SK-N-SH treated with all-trans-retinoic acid at 6 μM for 48 hours (cell line): ENCODE results near the gene TIPARP.

Experiments used
- ARNTL ChIP-seq: fragments of 450-650 bp; formaldehyde crosslinking; IDR thresholded peaks from 2 replicates; pipeline ENCODE4 v1.5.0; 2020; ENCODE audit warnings: low read depth, mild to moderate bottlenecking, moderate library complexity, borderline replicate concordance
- CSDC2 ChIP-seq: fragments of 250-450 bp; sonication (Bioruptor Pico); IDR thresholded peaks from 2 replicates; pipeline ENCODE4 v1.5.0; 2020; ENCODE audit warnings: mild to moderate bottlenecking, moderate library complexity
- GLIS3 ChIP-seq: fragments of 250-450 bp; sonication (Bioruptor Pico); IDR thresholded peaks from 2 replicates; pipeline ENCODE4 v1.5.0; 2020; ENCODE audit warnings: mild to moderate bottlenecking, moderate library complexity
- ISL1 ChIP-seq: fragments of 250-450 bp; sonication (Bioruptor Pico); IDR thresholded peaks from 2 replicates; pipeline ENCODE4 v2.1.2; 2022; ENCODE audit warnings: mild to moderate bottlenecking, moderate library complexity
- TF ChIP-seq, protein P1 (sequence below): fragments of 250-450 bp; sonication (Bioruptor Pico); IDR thresholded peaks from 2 replicates; pipeline ENCODE4 v1.5.0; 2020; ENCODE audit warnings: mild to moderate bottlenecking, moderate library complexity

DNA sequence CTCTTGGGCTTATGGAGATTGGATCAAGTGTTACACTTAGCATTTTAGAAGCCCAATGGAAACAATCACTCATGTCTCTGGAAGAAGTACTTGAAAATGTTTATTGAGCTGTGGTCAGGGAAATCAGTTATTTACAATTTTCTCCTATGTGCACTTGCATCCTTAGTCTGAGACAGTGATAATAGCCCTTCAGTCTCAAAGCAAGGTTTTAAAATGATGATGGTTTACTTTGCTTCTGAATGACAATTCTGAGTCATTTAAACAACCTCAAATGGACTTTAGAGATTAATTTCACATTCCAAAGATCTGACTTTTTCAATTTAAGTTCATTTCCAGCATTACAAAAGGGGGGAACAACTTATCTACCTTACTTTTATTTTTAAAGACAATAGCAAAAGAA is 20.1 kb downstream of the TIPARP start:
- TF ChIP-seq, protein P1, sequence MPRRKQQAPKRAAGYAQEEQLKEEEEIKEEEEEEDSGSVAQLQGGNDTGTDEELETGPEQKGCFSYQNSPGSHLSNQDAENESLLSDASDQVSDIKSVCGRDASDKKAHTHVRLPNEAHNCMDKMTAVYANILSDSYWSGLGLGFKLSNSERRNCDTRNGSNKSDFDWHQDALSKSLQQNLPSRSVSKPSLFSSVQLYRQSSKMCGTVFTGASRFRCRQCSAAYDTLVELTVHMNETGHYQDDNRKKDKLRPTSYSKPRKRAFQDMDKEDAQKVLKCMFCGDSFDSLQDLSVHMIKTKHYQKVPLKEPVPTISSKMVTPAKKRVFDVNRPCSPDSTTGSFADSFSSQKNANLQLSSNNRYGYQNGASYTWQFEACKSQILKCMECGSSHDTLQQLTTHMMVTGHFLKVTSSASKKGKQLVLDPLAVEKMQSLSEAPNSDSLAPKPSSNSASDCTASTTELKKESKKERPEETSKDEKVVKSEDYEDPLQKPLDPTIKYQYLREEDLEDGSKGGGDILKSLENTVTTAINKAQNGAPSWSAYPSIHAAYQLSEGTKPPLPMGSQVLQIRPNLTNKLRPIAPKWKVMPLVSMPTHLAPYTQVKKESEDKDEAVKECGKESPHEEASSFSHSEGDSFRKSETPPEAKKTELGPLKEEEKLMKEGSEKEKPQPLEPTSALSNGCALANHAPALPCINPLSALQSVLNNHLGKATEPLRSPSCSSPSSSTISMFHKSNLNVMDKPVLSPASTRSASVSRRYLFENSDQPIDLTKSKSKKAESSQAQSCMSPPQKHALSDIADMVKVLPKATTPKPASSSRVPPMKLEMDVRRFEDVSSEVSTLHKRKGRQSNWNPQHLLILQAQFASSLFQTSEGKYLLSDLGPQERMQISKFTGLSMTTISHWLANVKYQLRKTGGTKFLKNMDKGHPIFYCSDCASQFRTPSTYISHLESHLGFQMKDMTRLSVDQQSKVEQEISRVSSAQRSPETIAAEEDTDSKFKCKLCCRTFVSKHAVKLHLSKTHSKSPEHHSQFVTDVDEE (CRISPR knock-in tag) = no peak
- TF ChIP-seq GLIS3 (CRISPR knock-in tag) (no peak), CSDC2 (CRISPR knock-in tag) (no peak), ISL1 (CRISPR knock-in tag) (peak; percentile 76), ARNTL (CRISPR knock-in tag) (no peak)
